ENCODE results near the gene EVC2. TPM values are rescaled to one million over a fixed set of nuclear protein-coding genes. Genes with fewer than 3 reads are reported as not detected.

EVC2 gene
- total and polyA plus RNA-seq, 2 donors (not counting 1 experiment from before 2014, with no cell fraction given) = 1.1 TPM; not detected in 1

- ATAC-seq (ENCODE audit: low read depth) (no peak), DNase-seq (no peak)
- Histone ChIP-seq H3K79me2 (ENCODE audit: control insufficient read depth, insufficient read depth, low read length) (no peaks in the 10 kb centered on the region), H3K9ac (ENCODE audit: low read length) (no peak overlapping the region), H3K27ac (ENCODE audit: low read length in 2 of 2) (no peak overlapping the region), H3K4me1 (ENCODE audit: control insufficient read depth in 2 of 2, insufficient read depth in 2 of 2, low read length in 2 of 2) (no peaks in the 10 kb centered on the region), H3K9me3 (ENCODE audit: control extremely low read depth in 1 of 3, control insufficient read depth in 2 of 3, insufficient read depth in 1 of 3, low read length in 2 of 3) (peaks cover 0 to 5% (median 0%) of the 10 kb centered on the region in 3 donors), H4K20me1 (ENCODE audit: control insufficient read depth, insufficient read depth, low read length, poor library complexity, severe bottlenecking) (no peaks in the 10 kb centered on the region), H3K4me2 (replicated peaks; ENCODE audit: low read depth, low read length, poor library complexity, severe bottlenecking) (no peak overlapping the region), H3K4me3 (ENCODE audit: control extremely low read depth in 1 of 5, extremely low read depth in 1 of 5, insufficient read depth in 1 of 5, low read depth in 2 of 5, low read length in 4 of 5) (no peak overlapping the region), H3K36me3 (replicated peaks in 1 of 2; ENCODE audit: control extremely low read depth in 1 of 2, control insufficient read depth in 1 of 2, extremely low read depth in 1 of 2, insufficient read depth in 2 of 2, low read length in 1 of 2) (no peaks in the 10 kb centered on the region), H2AFZ (ENCODE audit: insufficient read depth, low read depth, low read length, poor library complexity, severe bottlenecking) (no peak overlapping the region), H3K27me3 (replicated peaks in 1 of 4; ENCODE audit: control extremely low read depth in 1 of 4, control insufficient read depth in 3 of 4, insufficient read depth in 4 of 4, low read length in 3 of 4) (no peaks in the 10 kb centered on the region)
- ChIA-PET CTCF (no interaction called here), POLR2A (no interaction called here)
- Mint-ChIP-seq H3K4me1 (no peaks in the 10 kb centered on the region), H3K4me3 (no peak overlapping the region), H3K27me3 (no peaks in the 10 kb centered on the region), H3K27ac (no peak overlapping the region), H3K9me3 (ENCODE audit: insufficient read depth) (no peaks in the 10 kb centered on the region)
- TF ChIP-seq CTCF (IDR thresholded peaks at IDR 0.05) (no peak), EZH2 (IDR thresholded peaks at IDR 0.05; ENCODE audit: borderline replicate concordance, insufficient read depth, low read depth, low read length, poor library complexity, severe bottlenecking) (no peak)
- intact Hi-C loops (cut with micrococcal nuclease) = no loop called here
- WGBS (ENCODE audit: insufficient coverage) = 97% methylated on average over 11 of the region's 11 CpGs
These were observed 12.0 kb downstream of the EVC2 start for GRCh38 chr4:5696341-5696740.

- H3K27ac Mint-ChIP-seq = no peak overlapping the region
- no peak for TF ChIP-seq CTCF (IDR thresholded peaks at IDR 0.05)
- TF ChIP-seq EZH2 (IDR thresholded peaks at IDR 0.05; ENCODE audit: borderline replicate concordance, insufficient read depth, low read depth, low read length, poor library complexity, severe bottlenecking) = no peak
- no peak overlapping the region for H3K4me3 ChIP-seq (ENCODE audit: control extremely low read depth in 1 of 5, extremely low read depth in 1 of 5, insufficient read depth in 1 of 5, low read depth in 2 of 5, low read length in 4 of 5)
- no peak overlapping the region for H3K27ac ChIP-seq (ENCODE audit: low read length in 2 of 2)
- no peak overlapping the region for H3K9ac ChIP-seq (ENCODE audit: low read length)
- no peak overlapping the region for H3K4me3 Mint-ChIP-seq
- ChIA-PET CTCF (no interaction called here), POLR2A (no interaction called here)
- no peaks in the 10 kb centered on the region for H3K4me1 ChIP-seq (ENCODE audit: control insufficient read depth in 2 of 2, insufficient read depth in 2 of 2, low read length in 2 of 2)
- no peak overlapping the region for H3K4me2 ChIP-seq (replicated peaks; ENCODE audit: low read depth, low read length, poor library complexity, severe bottlenecking)
- no peaks in the 10 kb centered on the region for H4K20me1 ChIP-seq (ENCODE audit: control insufficient read depth, insufficient read depth, low read length, poor library complexity, severe bottlenecking)
- no peaks in the 10 kb centered on the region for H3K9me3 Mint-ChIP-seq (ENCODE audit: insufficient read depth)
- peaks cover 0 to 3% (median 0%) of the 10 kb centered on the region in 3 donors for H3K9me3 ChIP-seq (ENCODE audit: control extremely low read depth in 1 of 3, control insufficient read depth in 2 of 3, insufficient read depth in 1 of 3, low read length in 2 of 3)
- ATAC-seq (ENCODE audit: low read depth) (no peak), DNase-seq (no peak)
- no peaks in the 10 kb centered on the region for H3K79me2 ChIP-seq (ENCODE audit: control insufficient read depth, insufficient read depth, low read length)
- no peaks in the 10 kb centered on the region for H3K27me3 ChIP-seq (replicated peaks in 1 of 4; ENCODE audit: control extremely low read depth in 1 of 4, control insufficient read depth in 3 of 4, insufficient read depth in 4 of 4, low read length in 3 of 4)
- no peaks in the 10 kb centered on the region for H3K27me3 Mint-ChIP-seq
- no CpG with 5 or more reads among the region's 4 CpGs for WGBS (ENCODE audit: insufficient coverage)
- H3K36me3 ChIP-seq (replicated peaks in 1 of 2; ENCODE audit: control extremely low read depth in 1 of 2, control insufficient read depth in 1 of 2, extremely low read depth in 1 of 2, insufficient read depth in 2 of 2, low read length in 1 of 2) = no peaks in the 10 kb centered on the region
- no peak overlapping the region for H2AFZ ChIP-seq (ENCODE audit: insufficient read depth, low read depth, low read length, poor library complexity, severe bottlenecking)
- no peaks in the 10 kb centered on the region for H3K4me1 Mint-ChIP-seq
- intact Hi-C loops (cut with micrococcal nuclease) = no loop called here
These were observed 14.5 kb downstream of the EVC2 start for GRCh38 chr4:5693871-5694270.
